ENCODE data around the gene ZNF536. TPM values are rescaled to one million over a fixed set of nuclear protein-coding genes. Genes with fewer than 3 reads are reported as not detected.

ZNF536 gene
- total RNA-seq, 1 experiment from 2014 or later = not detected

GRCh38 chr19:30566681-30567420 is 194.7 kb downstream of the ZNF536 start:
- Histone ChIP-seq H3K23me2 (ENCODE audit: insufficient read length, low read depth, low read length, poor library complexity, severe bottlenecking) (no peaks in the 10 kb centered on the region), H3K4me1 (ENCODE audit: insufficient read depth, low read length) (peaks cover 4% of the 10 kb centered on the region; the same call in 1 of the 2 replicates), H3K4ac (ENCODE audit: low read depth, low read length) (no peak overlapping the region), H4K5ac (ENCODE audit: insufficient read length, low read depth, low read length) (no peak overlapping the region), H4K20me1 (ENCODE audit: control insufficient read depth, insufficient read depth, insufficient read length) (no peaks in the 10 kb centered on the region), H3K27me3 (ENCODE audit: insufficient read depth, low read length) (no peaks in the 10 kb centered on the region), H3K4me2 (ENCODE audit: insufficient read depth, insufficient read length, low read length) (no peak overlapping the region), H3K9me3 (ENCODE audit: control insufficient read depth, low read depth, low read length) (no peaks in the 10 kb centered on the region), H2AFZ (ENCODE audit: low read length) (no peak overlapping the region), H3K23ac (ENCODE audit: insufficient read length, low read depth, low read length) (no peak overlapping the region), H2BK5ac (ENCODE audit: insufficient read length, low read length) (no peak overlapping the region), H3K18ac (ENCODE audit: insufficient read length, low read depth, low read length) (no peak overlapping the region), H3T11ph (ENCODE audit: low read length) (no peak overlapping the region), H3K27ac (ENCODE audit: insufficient read length, low read depth, low read length) (no peak overlapping the region), H2BK20ac (ENCODE audit: low read depth, low read length, poor library complexity, severe bottlenecking) (no peak overlapping the region), H3K56ac (ENCODE audit: insufficient read length, low read depth, low read length) (no peak overlapping the region), H3K79me2 (ENCODE audit: insufficient read depth, low read length) (no peaks in the 10 kb centered on the region), H3K79me1 (ENCODE audit: insufficient read depth, low read depth, low read length, poor library complexity, severe bottlenecking) (no peaks in the 10 kb centered on the region), H2AK5ac (ENCODE audit: insufficient read length, low read length) (no peak overlapping the region), H2BK120ac (ENCODE audit: low read depth, low read length, poor library complexity, severe bottlenecking) (no peak overlapping the region), H4K8ac (replicated peaks; ENCODE audit: insufficient read length, low read depth, low read length) (no peak overlapping the region), H3K14ac (ENCODE audit: insufficient read depth, low read length) (peak overlapping the region; percentile 44; the same call in 1 of the 2 replicates), H4K91ac (ENCODE audit: insufficient read length, low read depth, low read length) (no peak overlapping the region), H2BK15ac (ENCODE audit: low read depth, low read length) (no peak overlapping the region), H2BK12ac (ENCODE audit: insufficient read length, low read depth, low read length) (no peak overlapping the region), H3K9ac (ENCODE audit: extremely low read depth, insufficient read length, low read length) (no peak overlapping the region)
- no peak for TF ChIP-seq CTCF (conservative IDR thresholded peaks at IDR 0.05)
- peaks cover 37 to 39% of the 10 kb centered on the region in 2 experiments for H3K4me1 Mint-ChIP-seq
- no peak for DNase-seq
- no peaks in the 10 kb centered on the region for H3K36me3 Mint-ChIP-seq (ENCODE audit: insufficient read depth in 1 of 3, low read depth in 3 of 3)
- no peak overlapping the region for H3K4me3 Mint-ChIP-seq
- WGBS (ENCODE audit: extremely low coverage, insufficient read length, low lambda C conversion rate) = no CpG with 5 or more reads among the region's 22 CpGs
- H3K27me3 Mint-ChIP-seq (ENCODE audit: low read depth) = peaks cover 7% of the 10 kb centered on the region
- no peaks in the 10 kb centered on the region; a peak in 2 of 5 replicates for H3K9me3 Mint-ChIP-seq
- no peak overlapping the region for H3K27ac Mint-ChIP-seq

All from H9 (cell line).